ENCODE results near the gene MAPK8.

- TF ChIP-seq CTCF (conservative IDR thresholded peaks at IDR 0.05) (no peak), ZFX (IDR thresholded peaks at IDR 0.05) (no peak)
Observed at GRCh38 chr10:48429309-48429708, 122.8 kb downstream of the MAPK8 start.
